GM12865 (cell line): ENCODE data around the gene NGEF.

Experiments used
- DNase-seq: peaks from one replicate; pipeline ENCODE4 v3.0.0; 2010; ENCODE audit warnings: low read depth
- H3K4me3 ChIP-seq: 2 replicates; pipeline ENCODE4 v1.5.1; 2011; ENCODE audit warnings: mild to moderate bottlenecking, low read depth, low read length, control low read depth
- TF ChIP-seq, protein P1 (sequence below): IDR thresholded peaks from 2 replicates; pipeline ENCODE4 v1.5.1; 2011; ENCODE audit warnings: low read length, control low read depth, low read depth, inconsistent platforms; ENCODE audit not compliant: insufficient read depth; ENCODE audit errors: missing control alignments

Gene NGEF

GRCh38 chr2:233051241-233052149, 38.4 kb upstream of the NGEF start:
- DNase-seq, result no peak
- TF ChIP-seq, protein P1, sequence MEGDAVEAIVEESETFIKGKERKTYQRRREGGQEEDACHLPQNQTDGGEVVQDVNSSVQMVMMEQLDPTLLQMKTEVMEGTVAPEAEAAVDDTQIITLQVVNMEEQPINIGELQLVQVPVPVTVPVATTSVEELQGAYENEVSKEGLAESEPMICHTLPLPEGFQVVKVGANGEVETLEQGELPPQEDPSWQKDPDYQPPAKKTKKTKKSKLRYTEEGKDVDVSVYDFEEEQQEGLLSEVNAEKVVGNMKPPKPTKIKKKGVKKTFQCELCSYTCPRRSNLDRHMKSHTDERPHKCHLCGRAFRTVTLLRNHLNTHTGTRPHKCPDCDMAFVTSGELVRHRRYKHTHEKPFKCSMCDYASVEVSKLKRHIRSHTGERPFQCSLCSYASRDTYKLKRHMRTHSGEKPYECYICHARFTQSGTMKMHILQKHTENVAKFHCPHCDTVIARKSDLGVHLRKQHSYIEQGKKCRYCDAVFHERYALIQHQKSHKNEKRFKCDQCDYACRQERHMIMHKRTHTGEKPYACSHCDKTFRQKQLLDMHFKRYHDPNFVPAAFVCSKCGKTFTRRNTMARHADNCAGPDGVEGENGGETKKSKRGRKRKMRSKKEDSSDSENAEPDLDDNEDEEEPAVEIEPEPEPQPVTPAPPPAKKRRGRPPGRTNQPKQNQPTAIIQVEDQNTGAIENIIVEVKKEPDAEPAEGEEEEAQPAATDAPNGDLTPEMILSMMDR, result no peak
- no peak overlapping the region for H3K4me3 ChIP-seq

DNA sequence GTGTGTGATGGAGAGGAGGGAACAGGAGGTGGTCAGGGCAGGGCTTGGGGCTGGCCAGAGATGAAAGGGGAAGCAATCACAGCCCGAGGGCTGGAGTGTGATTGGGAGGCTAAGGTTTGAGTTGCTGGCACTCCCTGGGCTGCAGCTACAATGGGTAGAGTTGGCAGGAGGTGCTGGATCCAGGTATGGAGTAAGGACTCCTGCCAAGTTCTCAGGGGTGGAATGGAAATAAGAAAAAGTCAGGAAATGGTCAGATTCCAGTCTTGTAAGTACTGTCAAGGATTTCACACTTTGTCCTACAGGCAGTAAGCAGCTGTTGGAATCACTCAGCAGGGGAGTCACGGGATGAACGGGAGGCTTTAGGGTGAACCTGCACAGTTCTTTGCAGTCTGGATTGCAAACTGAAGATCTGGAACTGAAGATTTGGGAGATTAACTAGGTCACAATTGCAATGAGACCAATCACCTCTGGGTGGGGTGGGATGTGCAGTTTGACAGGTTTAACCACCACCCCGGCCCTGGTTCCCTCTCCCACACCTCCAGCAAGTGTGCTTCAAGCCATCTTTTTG, 36.2 kb upstream of the NGEF start:
- H3K4me3 ChIP-seq, result no peak overlapping the region
- TF ChIP-seq, protein P1, result no peak
- DNase-seq, result no peak

GRCh38 chr2:233048569-233049193, 35.6 kb upstream of the NGEF start:
- DNase-seq, result no peak
- no peak overlapping the region for H3K4me3 ChIP-seq
- TF ChIP-seq, protein P1, result no peak

- no peak for DNase-seq
- H3K4me3 ChIP-seq, result no peak overlapping the region
- TF ChIP-seq, protein P1, result no peak
Observed at GRCh38 chr2:233047667-233048066, 34.6 kb upstream of the NGEF start.

DNA sequence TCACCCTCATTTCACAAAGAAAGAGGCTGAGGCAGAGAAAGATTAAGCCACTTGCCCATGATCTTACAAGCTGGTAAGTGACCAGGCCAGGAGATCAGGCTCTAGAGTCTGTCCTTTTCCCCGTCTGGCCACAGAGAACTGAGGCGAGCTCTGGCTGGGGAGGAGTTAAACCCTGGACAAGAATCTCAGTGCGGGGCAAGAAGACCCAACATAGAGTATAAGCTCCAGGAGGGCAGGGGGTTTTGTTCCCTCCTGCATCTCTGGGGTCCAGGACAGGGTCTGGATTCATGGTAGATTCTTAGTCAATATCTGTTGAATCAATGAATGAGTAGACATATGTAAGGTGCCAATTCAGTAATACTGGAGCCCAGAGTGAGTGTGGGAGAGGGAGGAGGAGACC, 34.1 kb upstream of the NGEF start:
- H3K4me3 ChIP-seq, result no peak overlapping the region
- DNase-seq, result no peak
- TF ChIP-seq, protein P1, result no peak

DNA sequence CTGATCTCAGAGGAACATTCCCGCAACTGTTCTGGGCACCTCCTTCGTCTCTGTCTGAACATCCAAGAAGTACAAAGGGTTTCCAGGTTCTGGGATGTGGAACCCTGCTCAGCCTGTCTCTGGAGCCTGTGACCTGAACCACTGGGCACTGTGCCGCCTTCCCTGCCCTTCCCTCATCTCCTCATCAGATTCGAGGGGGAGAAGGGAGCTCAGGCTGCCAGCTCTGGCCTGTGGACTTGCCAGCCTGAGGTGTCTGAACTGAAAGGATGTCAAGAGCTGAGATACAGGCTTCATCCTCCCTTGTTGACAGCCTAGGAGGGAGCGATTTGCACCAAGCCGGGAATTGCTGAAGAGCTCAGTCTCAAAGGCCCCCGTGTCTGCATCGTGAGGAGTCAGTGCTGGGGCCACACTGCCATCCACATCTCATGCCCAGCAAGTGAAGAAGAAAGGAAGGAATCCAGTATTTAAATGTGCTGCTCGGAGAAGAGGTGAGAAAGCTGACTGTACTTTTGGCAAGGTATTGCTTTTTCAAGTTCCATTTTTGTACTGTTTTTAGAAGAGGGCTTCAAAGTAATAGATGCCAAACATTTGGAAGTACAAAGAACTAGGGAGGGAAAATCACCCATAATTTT, 32.0 kb upstream of the NGEF start:
- DNase-seq, result no peak
- no peak overlapping the region for H3K4me3 ChIP-seq
- TF ChIP-seq, protein P1, result no peak
